ENCODE measurements around the gene FSIP1.

Gene FSIP1

GRCh38 chr15:39736412-39737195 lies 46.0 kb downstream of the FSIP1 start:
- no peaks in the 10 kb centered on the region for H3K79me2 ChIP-seq (ENCODE audit: insufficient read depth, low read length)
- no peaks in the 10 kb centered on the region for H3K27me3 ChIP-seq (ENCODE audit: insufficient read depth, low read length)
- TF ChIP-seq EZH2 (IDR thresholded peaks at IDR 0.05; ENCODE audit: borderline replicate concordance, low read length): no peak
- TF ChIP-seq, protein P1, sequence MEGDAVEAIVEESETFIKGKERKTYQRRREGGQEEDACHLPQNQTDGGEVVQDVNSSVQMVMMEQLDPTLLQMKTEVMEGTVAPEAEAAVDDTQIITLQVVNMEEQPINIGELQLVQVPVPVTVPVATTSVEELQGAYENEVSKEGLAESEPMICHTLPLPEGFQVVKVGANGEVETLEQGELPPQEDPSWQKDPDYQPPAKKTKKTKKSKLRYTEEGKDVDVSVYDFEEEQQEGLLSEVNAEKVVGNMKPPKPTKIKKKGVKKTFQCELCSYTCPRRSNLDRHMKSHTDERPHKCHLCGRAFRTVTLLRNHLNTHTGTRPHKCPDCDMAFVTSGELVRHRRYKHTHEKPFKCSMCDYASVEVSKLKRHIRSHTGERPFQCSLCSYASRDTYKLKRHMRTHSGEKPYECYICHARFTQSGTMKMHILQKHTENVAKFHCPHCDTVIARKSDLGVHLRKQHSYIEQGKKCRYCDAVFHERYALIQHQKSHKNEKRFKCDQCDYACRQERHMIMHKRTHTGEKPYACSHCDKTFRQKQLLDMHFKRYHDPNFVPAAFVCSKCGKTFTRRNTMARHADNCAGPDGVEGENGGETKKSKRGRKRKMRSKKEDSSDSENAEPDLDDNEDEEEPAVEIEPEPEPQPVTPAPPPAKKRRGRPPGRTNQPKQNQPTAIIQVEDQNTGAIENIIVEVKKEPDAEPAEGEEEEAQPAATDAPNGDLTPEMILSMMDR (IDR thresholded peaks at IDR 0.05; ENCODE audit: low read length): no peak
- no peaks in the 10 kb centered on the region for H4K20me1 ChIP-seq (ENCODE audit: insufficient read depth, low read length)
- H3K27ac ChIP-seq (ENCODE audit: low read depth, low read length, poor library complexity, severe bottlenecking): no peak overlapping the region
- H3K4me1 ChIP-seq (ENCODE audit: insufficient read depth, low read length, severe bottlenecking): no peaks in the 10 kb centered on the region
- H3K4me3 ChIP-seq (ENCODE audit: low read depth, low read length, poor library complexity, severe bottlenecking): no peak overlapping the region
- H3K9me3 ChIP-seq (ENCODE audit: low read length): no peaks in the 10 kb centered on the region
- H3F3A ChIP-seq (ENCODE audit: insufficient read depth, low read length): no peaks in the 10 kb centered on the region
- no peaks in the 10 kb centered on the region for H3K9me2 ChIP-seq (ENCODE audit: low read depth, low read length)
- no peaks in the 10 kb centered on the region for H3K36me3 ChIP-seq (ENCODE audit: insufficient read depth, low read length)
- H3K9ac ChIP-seq (ENCODE audit: low read length): no peak overlapping the region
- H2AFZ ChIP-seq (ENCODE audit: low read length): no peak overlapping the region
- H3K4me2 ChIP-seq (ENCODE audit: low read length): no peak overlapping the region

DNA sequence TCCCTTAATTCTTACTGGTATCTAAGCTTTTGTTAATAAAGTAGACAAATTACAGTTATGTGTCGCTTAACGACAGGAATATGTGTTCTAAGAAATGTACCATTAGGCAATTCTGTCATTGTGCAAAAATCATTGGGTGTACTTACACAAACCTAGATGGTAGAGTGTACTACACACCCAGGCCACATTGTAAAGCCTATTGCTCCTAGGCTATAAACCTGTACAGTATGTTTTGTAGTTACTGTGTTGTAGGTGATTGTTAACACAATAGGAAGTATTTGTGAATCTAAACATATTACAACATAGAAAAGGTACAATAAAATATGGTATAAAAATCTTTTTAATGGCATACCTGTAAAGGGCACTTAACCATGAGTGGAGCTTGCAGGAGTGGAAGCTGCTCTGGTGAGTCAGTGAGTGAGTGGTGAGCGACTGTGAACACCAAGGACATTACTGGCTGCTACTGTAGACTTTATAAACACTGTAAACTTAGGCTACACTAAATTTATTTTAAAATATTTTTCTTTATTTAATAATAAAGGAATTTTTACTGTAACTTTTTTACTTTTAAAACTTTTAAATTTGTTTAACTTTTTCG lies 47.4 kb downstream of the FSIP1 start:
- H3K4me2 ChIP-seq (ENCODE audit: low read length): no peak overlapping the region
- H3K27me3 ChIP-seq (ENCODE audit: insufficient read depth, low read length): no peaks in the 10 kb centered on the region
- H4K20me1 ChIP-seq (ENCODE audit: insufficient read depth, low read length): no peaks in the 10 kb centered on the region
- H3K4me1 ChIP-seq (ENCODE audit: insufficient read depth, low read length, severe bottlenecking): no peaks in the 10 kb centered on the region
- H2AFZ ChIP-seq (ENCODE audit: low read length): no peak overlapping the region
- no peaks in the 10 kb centered on the region for H3K9me3 ChIP-seq (ENCODE audit: low read length)
- no peaks in the 10 kb centered on the region; the same call in 1 of the 2 replicates for H3F3A ChIP-seq (ENCODE audit: insufficient read depth, low read length)
- H3K36me3 ChIP-seq (ENCODE audit: insufficient read depth, low read length): no peaks in the 10 kb centered on the region
- H3K9me2 ChIP-seq (ENCODE audit: low read depth, low read length): no peaks in the 10 kb centered on the region
- TF ChIP-seq, protein P1 (IDR thresholded peaks at IDR 0.05; ENCODE audit: low read length): no peak
- no peak for TF ChIP-seq EZH2 (IDR thresholded peaks at IDR 0.05; ENCODE audit: borderline replicate concordance, low read length)
- no peak overlapping the region for H3K4me3 ChIP-seq (ENCODE audit: low read depth, low read length, poor library complexity, severe bottlenecking)
- no peak overlapping the region for H3K27ac ChIP-seq (ENCODE audit: low read depth, low read length, poor library complexity, severe bottlenecking)
- H3K79me2 ChIP-seq (ENCODE audit: insufficient read depth, low read length): no peaks in the 10 kb centered on the region
- no peak overlapping the region for H3K9ac ChIP-seq (ENCODE audit: low read length)

DNA sequence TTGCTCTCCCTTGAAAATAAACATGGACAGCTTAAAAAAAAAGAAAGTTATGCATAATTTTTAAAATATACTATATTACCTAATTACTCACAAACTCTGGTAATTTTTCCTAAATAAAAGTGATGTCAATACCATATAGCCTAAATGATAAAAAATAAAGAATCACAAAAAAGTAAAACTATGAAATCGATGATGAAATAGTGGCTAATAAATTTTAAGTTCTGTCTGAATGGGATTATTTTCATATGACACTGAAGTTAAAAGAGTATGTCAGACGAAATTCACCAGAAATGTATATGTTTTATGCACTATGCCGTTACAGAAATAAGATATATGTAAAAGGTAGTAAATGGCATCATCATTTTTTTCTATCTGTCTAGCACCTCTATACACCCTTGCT lies 51.4 kb downstream of the FSIP1 start:
- no peaks in the 10 kb centered on the region for H3K79me2 ChIP-seq (ENCODE audit: insufficient read depth, low read length)
- H3K27ac ChIP-seq (ENCODE audit: low read depth, low read length, poor library complexity, severe bottlenecking): no peak overlapping the region
- no peaks in the 10 kb centered on the region for H4K20me1 ChIP-seq (ENCODE audit: insufficient read depth, low read length)
- no peak overlapping the region for H3K9ac ChIP-seq (ENCODE audit: low read length)
- no peaks in the 10 kb centered on the region for H3K9me3 ChIP-seq (ENCODE audit: low read length)
- H3K36me3 ChIP-seq (ENCODE audit: insufficient read depth, low read length): no peaks in the 10 kb centered on the region
- no peak overlapping the region for H3K4me2 ChIP-seq (ENCODE audit: low read length)
- H3K27me3 ChIP-seq (ENCODE audit: insufficient read depth, low read length): no peaks in the 10 kb centered on the region
- no peak for TF ChIP-seq EZH2 (IDR thresholded peaks at IDR 0.05; ENCODE audit: borderline replicate concordance, low read length)
- H3K9me2 ChIP-seq (ENCODE audit: low read depth, low read length): no peaks in the 10 kb centered on the region
- no peaks in the 10 kb centered on the region; the same call in 1 of the 2 replicates for H3F3A ChIP-seq (ENCODE audit: insufficient read depth, low read length)
- no peak overlapping the region for H2AFZ ChIP-seq (ENCODE audit: low read length)
- no peaks in the 10 kb centered on the region for H3K4me1 ChIP-seq (ENCODE audit: insufficient read depth, low read length, severe bottlenecking)
- no peak overlapping the region for H3K4me3 ChIP-seq (ENCODE audit: low read depth, low read length, poor library complexity, severe bottlenecking)
